Measurements from ENCODE around the gene GET4.
A peak's percentile ranks its signal among the peaks of the same experiment; 100 is the strongest.
"Not testable (repeated sequence)": the region's sequence is repeated elsewhere in the genome, so short reads cannot be mapped to it uniquely, and the experiment has no call there.

Gene GET4

DNA sequence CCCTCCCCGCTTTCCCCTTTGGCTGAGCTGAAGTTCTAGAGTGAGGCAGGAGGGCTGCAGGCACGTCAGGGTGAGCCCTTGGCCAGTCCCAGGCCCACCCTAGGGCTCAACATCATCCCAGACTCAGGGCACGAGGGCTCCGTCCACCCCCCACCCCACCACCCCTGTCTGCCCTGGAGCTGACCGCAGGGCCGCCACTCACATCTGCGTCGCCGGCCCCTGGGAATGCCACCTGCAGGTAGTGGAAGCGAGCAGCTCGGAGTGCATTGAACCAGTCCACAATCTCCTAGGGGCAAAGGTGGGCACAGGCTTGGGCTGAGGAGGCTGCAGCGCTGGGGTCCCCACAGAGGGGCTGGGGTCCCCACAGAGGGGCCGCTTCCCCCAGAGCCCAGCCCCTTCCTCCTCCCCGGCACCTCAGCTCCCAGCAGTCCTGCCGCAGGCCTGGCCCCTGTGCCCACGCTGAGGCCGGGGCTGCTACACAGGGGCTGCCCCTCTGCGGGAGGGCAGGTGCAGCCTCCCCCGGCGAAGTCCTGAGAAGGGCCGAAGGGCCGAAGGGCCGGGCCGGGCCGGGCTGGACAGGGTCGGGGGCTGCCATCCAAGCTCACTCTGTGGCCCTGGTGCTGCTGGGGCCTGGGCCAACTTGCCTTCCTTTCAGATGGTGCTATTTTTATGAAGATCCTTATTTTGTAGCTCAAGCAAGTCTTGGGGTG lies 24.1 kb downstream of the GET4 start:
- DNase-seq (ENCODE audit: low spot score), result no peak

DNA sequence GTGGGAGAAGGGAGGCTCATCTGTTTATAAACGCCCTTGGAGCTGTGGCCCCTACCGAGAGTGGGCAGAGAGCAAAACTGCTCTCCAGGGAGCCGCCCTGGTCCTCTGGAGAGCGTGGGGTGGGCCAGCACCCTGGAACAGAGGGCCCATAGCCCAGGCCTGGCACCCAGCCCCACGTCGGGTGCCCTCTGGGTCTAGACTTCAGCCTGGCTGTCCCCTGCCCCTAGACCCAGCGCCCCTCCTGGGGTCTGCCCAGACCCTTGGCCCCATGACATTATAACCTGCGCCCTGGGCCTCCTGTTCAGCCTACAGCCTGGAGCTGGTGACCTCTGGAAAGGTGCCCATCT lies 24.7 kb downstream of the GET4 start:
- no peak for DNase-seq (ENCODE audit: low spot score)

GRCh38 chr7:901388-902154 lies 25.2 kb downstream of the GET4 start:
- peak; percentile 100 for DNase-seq (ENCODE audit: low spot score)

DNA sequence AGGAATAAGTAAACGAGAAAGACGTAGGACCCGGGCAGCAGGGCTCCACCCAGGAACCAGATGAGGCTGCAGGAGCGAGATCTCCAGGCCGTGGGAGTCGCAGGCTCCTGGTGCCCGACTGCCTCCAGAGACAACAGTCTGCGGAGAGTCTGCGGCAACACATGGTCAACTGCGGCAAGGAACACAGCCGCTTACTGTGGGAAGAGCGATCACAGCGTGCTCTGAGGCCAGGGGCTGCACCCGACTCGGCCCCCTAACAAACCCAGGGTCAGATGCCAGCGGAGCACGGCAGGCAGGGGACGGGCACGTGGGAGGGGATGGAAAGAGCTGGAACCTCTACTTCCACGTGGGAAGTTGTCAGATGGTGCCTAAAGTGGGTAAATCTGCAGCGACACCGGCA lies 26.6 kb downstream of the GET4 start:
- no peak for DNase-seq (ENCODE audit: low spot score)

DNA sequence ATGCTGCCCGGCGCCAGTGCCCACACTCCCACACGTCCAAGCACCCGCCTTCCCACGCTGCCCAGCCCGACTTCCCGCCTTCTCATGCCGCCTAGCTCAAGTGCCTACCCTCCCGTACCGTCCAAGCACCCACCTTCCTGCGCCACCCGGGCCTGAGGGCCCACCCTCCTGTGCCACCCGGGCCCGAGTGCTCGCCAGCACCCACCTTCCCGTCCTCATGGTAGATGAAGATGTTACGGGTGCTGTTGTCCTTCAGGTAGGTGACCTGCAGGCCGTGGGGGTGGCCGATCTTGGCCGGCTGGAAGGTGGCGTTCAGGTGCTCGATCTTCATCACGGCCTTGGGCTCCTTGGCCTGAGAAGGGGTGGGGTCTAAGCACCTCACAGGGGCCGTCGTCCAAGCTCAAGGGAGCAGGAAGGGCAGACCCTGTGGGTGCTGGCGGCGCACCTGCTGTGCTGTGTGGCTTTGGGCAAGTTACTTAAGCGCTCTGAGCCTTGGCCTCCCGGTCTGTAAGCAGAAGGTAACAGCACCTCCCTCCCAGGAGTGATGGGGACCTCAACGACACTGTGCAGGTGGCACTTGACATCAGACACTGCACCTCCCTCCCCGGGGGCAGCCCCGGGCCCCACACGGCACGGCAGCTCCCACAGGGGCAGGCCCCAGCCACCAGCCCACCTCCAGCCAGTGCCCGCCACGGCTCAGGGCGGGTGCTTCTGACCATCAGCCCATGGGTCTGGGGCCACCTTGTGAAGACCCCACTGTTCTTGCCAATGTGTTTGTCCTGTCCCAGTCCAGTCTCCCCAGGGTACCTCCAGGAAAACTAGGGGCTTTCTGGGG lies 27.8 kb downstream of the GET4 start:
- no peak for DNase-seq (ENCODE audit: low spot score)

GRCh38 chr7:904847-905246 lies 28.5 kb downstream of the GET4 start:
- no peak for DNase-seq (ENCODE audit: low spot score)

- no peak for DNase-seq (ENCODE audit: low spot score)
Measured at GRCh38 chr7:906776-907157, 30.4 kb downstream of the GET4 start.

GRCh38 chr7:907158-907980 lies 31.0 kb downstream of the GET4 start:
- no peak for DNase-seq (ENCODE audit: low spot score)

DNA sequence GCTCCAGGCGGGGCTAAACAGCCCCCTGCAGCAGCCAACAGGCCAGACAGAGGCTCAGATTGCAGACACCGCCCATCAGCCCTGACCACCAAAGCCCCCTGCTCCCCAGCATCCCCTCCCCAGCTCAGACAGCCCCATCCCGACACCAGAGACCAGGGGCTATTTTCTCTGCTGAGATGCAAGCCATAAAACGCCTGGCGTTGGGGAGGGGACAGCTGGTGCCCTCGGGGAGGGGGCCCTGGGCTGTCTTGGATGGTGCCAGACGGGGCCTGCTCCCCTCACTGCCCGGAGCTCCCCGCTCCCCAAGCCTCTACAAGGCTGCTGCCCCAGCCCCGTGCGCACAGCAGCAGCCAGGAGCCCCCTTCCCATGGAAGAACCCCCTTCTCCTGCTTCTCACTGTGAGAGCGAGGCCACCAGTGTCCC lies 31.8 kb downstream of the GET4 start:
- DNase-seq (ENCODE audit: low spot score), result no peak

DNA sequence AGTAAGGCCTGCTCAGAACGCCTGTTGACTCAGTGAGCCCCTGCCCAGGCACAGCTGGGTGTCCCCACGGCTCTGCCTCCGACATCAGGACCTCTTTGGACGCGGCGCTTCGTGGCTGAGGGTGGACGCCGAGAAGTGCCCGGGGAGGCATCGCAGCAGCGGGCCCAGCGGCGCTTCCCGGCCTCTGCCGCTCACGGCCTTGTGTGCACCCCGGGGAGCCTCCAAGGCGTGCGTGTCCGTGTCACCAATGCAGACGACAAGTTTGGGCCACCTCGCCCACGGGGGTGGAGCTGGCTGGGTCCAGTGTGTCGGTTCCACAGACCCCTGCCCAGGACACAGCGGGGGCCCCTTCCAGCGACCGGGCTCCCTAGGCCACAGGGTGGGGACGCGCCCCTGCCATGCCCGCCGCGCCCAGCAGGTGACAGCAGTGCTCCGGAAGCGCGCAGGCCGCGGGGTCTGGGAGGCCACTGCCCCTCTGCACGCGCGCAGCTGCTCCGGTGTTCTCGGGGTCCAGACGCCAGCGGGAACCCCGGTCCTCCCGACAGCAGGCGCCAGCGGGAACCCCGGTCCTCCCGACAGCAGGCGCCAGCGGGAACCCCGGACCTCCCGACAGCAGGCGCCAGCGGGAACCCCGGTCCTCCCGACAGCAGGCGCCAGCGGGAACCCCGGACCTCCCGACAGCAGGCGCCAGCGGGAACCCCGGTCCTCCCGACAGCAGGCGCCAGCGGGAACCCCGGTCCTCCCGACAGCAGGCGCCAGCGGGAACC lies 32.4 kb downstream of the GET4 start:
- DNase-seq (ENCODE audit: low spot score), result not testable (repeated sequence)

GRCh38 chr7:909358-910329 lies 33.3 kb downstream of the GET4 start:
- DNase-seq (ENCODE audit: low spot score), result no peak

GRCh38 chr7:910441-910861 lies 34.1 kb downstream of the GET4 start:
- DNase-seq (ENCODE audit: low spot score), result no peak

- DNase-seq (ENCODE audit: low spot score), result no peak
Measured at GRCh38 chr7:910931-911431, 34.6 kb downstream of the GET4 start.

GRCh38 chr7:911791-912480 lies 35.6 kb downstream of the GET4 start:
- DNase-seq (ENCODE audit: low spot score), result no peak

- DNase-seq (ENCODE audit: low spot score), result no peak
Measured at GRCh38 chr7:913736-914520, 37.6 kb downstream of the GET4 start.

DNA sequence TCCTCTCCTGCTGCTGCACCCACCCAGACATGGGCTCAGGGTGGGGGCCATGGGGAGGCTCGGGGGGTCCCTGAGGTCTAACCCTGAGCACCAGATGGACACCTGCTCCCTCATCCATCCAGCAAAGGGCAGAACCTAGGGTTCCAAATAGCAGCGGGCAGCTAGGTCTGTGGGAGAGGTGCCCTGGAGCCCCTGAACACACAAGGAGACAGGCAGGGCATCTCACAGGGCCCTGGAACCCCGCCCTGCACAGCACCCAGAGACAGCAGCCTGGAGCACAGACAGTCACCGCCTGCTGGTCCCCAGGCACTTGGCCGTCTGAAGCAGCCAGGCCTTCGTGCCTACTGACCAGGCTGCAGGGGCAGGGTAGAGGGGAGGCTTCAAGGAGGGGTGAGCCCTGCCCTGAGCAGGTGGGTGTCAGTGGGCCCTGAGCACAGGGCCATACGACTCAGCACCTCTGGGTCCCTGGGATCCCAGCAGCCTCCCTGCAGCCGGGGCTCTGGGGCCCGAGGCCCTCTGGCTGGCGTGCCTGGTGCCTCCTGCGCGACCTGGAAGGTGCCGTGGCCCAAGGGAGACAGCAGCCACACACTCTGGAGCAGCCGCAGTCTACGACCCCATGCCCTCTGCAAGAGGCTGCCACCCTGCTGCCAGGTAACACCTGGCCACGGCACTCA lies 38.3 kb downstream of the GET4 start:
- no peak for DNase-seq (ENCODE audit: low spot score)

GRCh38 chr7:915291-916218 lies 39.2 kb downstream of the GET4 start:
- peak; percentile 72 for DNase-seq (ENCODE audit: low spot score)

Data from COLO829 (cell line).